Measurements from ENCODE around the gene DDR1.

GRCh38 chr6:30840935-30841643, 43.2 kb upstream of the DDR1 start:
- TF ChIP-seq CTCF (conservative IDR thresholded peaks at IDR 0.05; ENCODE audit: low read depth, low read length) (no peak), EZH2 (IDR thresholded peaks at IDR 0.05; ENCODE audit: low read length, unreplicated experiment) (no peak), EZH2phosphoT487 (IDR thresholded peaks at IDR 0.05; ENCODE audit: borderline replicate concordance, low read length) (no peak)

Measured in PC-3 (cell line).